CD4-positive, alpha-beta T cell treated with Interferon gamma for 1 hour (primary cell): Measurements from ENCODE around the gene VEZT.

ENCODE experiments used
- DNase-seq: peaks from one replicate; pipeline ENCODE4 v3.0.0-alpha.2; 2020

Gene VEZT

GRCh38 chr12:95201056-95201670 lies 16.4 kb upstream of the VEZT start:
- no peak for DNase-seq

- no peak for DNase-seq
These were observed 14.7 kb upstream of the VEZT start for GRCh38 chr12:95202691-95203486.

- DNase-seq = no peak
These were observed 14.0 kb upstream of the VEZT start for GRCh38 chr12:95203487-95204030.

- no peak for DNase-seq
These were observed 13.3 kb upstream of the VEZT start for GRCh38 chr12:95204141-95204866.

GRCh38 chr12:95205016-95205624 lies 12.5 kb upstream of the VEZT start:
- DNase-seq = no peak

GRCh38 chr12:95205685-95206084 lies 11.9 kb upstream of the VEZT start:
- no peak for DNase-seq

- no peak for DNase-seq
These were observed 10.7 kb upstream of the VEZT start for GRCh38 chr12:95206916-95207315.

GRCh38 chr12:95207407-95207806 lies 10.2 kb upstream of the VEZT start:
- DNase-seq = no peak

- no peak for DNase-seq
These were observed 8.9 kb upstream of the VEZT start for GRCh38 chr12:95208678-95209077.

GRCh38 chr12:95212586-95212985 lies 5.0 kb upstream of the VEZT start:
- DNase-seq = no peak

GRCh38 chr12:95213119-95213518 lies 4.5 kb upstream of the VEZT start:
- no peak for DNase-seq

- DNase-seq = no peak
These were observed 3.7 kb upstream of the VEZT start for GRCh38 chr12:95213928-95214327.

- DNase-seq = no peak
These were observed 3.1 kb upstream of the VEZT start for GRCh38 chr12:95214466-95214865.

- DNase-seq = no peak
These were observed 1.7 kb upstream of the VEZT start for GRCh38 chr12:95215949-95216348.

GRCh38 chr12:95216711-95217376 lies 763 bp upstream of the VEZT start:
- no peak for DNase-seq

GRCh38 chr12:95218150-95219133 lies 835 bp downstream of the VEZT start:
- DNase-seq = peak; percentile 11

- DNase-seq = no peak
These were observed 2.6 kb downstream of the VEZT start for GRCh38 chr12:95220190-95220589.

- DNase-seq = no peak
These were observed 3.1 kb downstream of the VEZT start for GRCh38 chr12:95220726-95221125.

GRCh38 chr12:95224202-95225170 lies 6.9 kb downstream of the VEZT start:
- no peak for DNase-seq

GRCh38 chr12:95225645-95226212 lies 8.1 kb downstream of the VEZT start:
- DNase-seq = no peak
